Measurements from ENCODE around the gene FIGNL2. TPM values are rescaled to one million over a fixed set of nuclear protein-coding genes. Genes with fewer than 3 reads are reported as not detected.
"Not testable (repeated sequence)": the region's sequence is repeated elsewhere in the genome, so short reads cannot be mapped to it uniquely, and the experiment has no call there.

Gene FIGNL2
- total RNA-seq, 2 experiments from 2014 or later, result 1.2 to 1.3 TPM

- H3K36me3 ChIP-seq (ENCODE audit: insufficient read depth, low read length), result no peaks in the 10 kb centered on the region
- Mint-ChIP-seq H3K27me3 (no peaks in the 10 kb centered on the region), H3K27ac (no peak overlapping the region), H3K9me3 (no peaks in the 10 kb centered on the region), H3K4me3 (no peak overlapping the region), H3K4me1 (ENCODE audit: low read depth) (no peaks in the 10 kb centered on the region), H3K36me3 (ENCODE audit: low read depth) (no peaks in the 10 kb centered on the region)
- H3K27me3 ChIP-seq (ENCODE audit: control insufficient read depth in 1 of 2, insufficient read depth in 2 of 2, low read length in 2 of 2), result no peaks in the 10 kb centered on the region
- H3K27ac ChIP-seq (ENCODE audit: low read depth in 1 of 2, low read length in 2 of 2), result no peak overlapping the region
- no peaks in the 10 kb centered on the region for H3K9me3 ChIP-seq (ENCODE audit: control insufficient read depth in 1 of 2, insufficient read depth in 1 of 2, low read length in 2 of 2)
- H3K4me1 ChIP-seq (ENCODE audit: insufficient read depth, low read length), result no peaks in the 10 kb centered on the region
- ATAC-seq (ENCODE audit: poor library complexity) (no peak), DNase-seq (no peak)
- no peak overlapping the region for H3K4me3 ChIP-seq (ENCODE audit: low read length)
- intact Hi-C loops (cut with DNase I, micrococcal nuclease), result no loop called here
- ChIA-PET CTCF (interaction anchor here (1.1 kb wide), 1 partner anchor 14 kb away, joined by 4 read pairs; no protein-coding TSS in a partner anchor), POLR2A (no interaction called here)
- TF ChIP-seq CTCF (IDR thresholded peaks at IDR 0.05), result no peak
These were observed 41.6 kb downstream of the FIGNL2 start for GRCh38 chr12:51806896-51807295.

GRCh38 chr12:51801027-51801426, 47.5 kb downstream of the FIGNL2 start:
- Mint-ChIP-seq H3K4me1 (ENCODE audit: low read depth) (no peaks in the 10 kb centered on the region), H3K9me3 (no peaks in the 10 kb centered on the region), H3K4me3 (no peak overlapping the region), H3K27me3 (no peaks in the 10 kb centered on the region), H3K36me3 (ENCODE audit: low read depth) (no peaks in the 10 kb centered on the region), H3K27ac (no peak overlapping the region)
- H3K27ac ChIP-seq (ENCODE audit: low read depth in 1 of 2, low read length in 2 of 2), result no peak overlapping the region
- TF ChIP-seq CTCF (IDR thresholded peaks at IDR 0.05), result no peak
- no peak for DNase-seq
- H3K9me3 ChIP-seq (ENCODE audit: control insufficient read depth in 1 of 2, insufficient read depth in 1 of 2, low read length in 2 of 2), result no peaks in the 10 kb centered on the region
- ChIA-PET CTCF (no interaction called here), POLR2A (no interaction called here)
- H3K4me1 ChIP-seq (ENCODE audit: insufficient read depth, low read length), result no peaks in the 10 kb centered on the region
- H3K27me3 ChIP-seq (ENCODE audit: control insufficient read depth in 1 of 2, insufficient read depth in 2 of 2, low read length in 2 of 2), result no peaks in the 10 kb centered on the region
- no peaks in the 10 kb centered on the region for H3K36me3 ChIP-seq (ENCODE audit: insufficient read depth, low read length)
- intact Hi-C loops (cut with DNase I, micrococcal nuclease), result no loop called here
- no peak for ATAC-seq (ENCODE audit: poor library complexity)
- H3K4me3 ChIP-seq (ENCODE audit: low read length), result no peak overlapping the region

- Histone ChIP-seq H3K4me1 (ENCODE audit: insufficient read depth, low read length) (no peaks in the 10 kb centered on the region), H3K27me3 (ENCODE audit: control insufficient read depth in 1 of 2, insufficient read depth in 2 of 2, low read length in 2 of 2) (no peaks in the 10 kb centered on the region), H3K4me3 (ENCODE audit: low read length) (no peak overlapping the region), H3K9me3 (ENCODE audit: control insufficient read depth in 1 of 2, insufficient read depth in 1 of 2, low read length in 2 of 2) (no peaks in the 10 kb centered on the region), H3K36me3 (ENCODE audit: insufficient read depth, low read length) (no peaks in the 10 kb centered on the region), H3K27ac (ENCODE audit: low read depth in 1 of 2, low read length in 2 of 2) (no peak overlapping the region)
- POLR2A ChIA-PET, result no interaction called here
- ATAC-seq (ENCODE audit: poor library complexity) (no peak), DNase-seq (no peak)
- no peak overlapping the region for H3K4me3 Mint-ChIP-seq
- H3K9me3 Mint-ChIP-seq, result no peaks in the 10 kb centered on the region
- no peak for TF ChIP-seq CTCF (IDR thresholded peaks at IDR 0.05)
- no peaks in the 10 kb centered on the region for H3K27me3 Mint-ChIP-seq
- intact Hi-C loops (cut with DNase I, micrococcal nuclease), result no loop called here
- CTCF ChIA-PET, result no interaction called here
- no peak overlapping the region for H3K27ac Mint-ChIP-seq
- H3K36me3 Mint-ChIP-seq (ENCODE audit: low read depth), result no peaks in the 10 kb centered on the region
- no peaks in the 10 kb centered on the region for H3K4me1 Mint-ChIP-seq (ENCODE audit: low read depth)
These were observed 50.0 kb downstream of the FIGNL2 start for GRCh38 chr12:51798501-51798900.

- H3K27ac ChIP-seq (ENCODE audit: low read depth in 1 of 2, low read length in 2 of 2); H3K4me1 Mint-ChIP-seq (ENCODE audit: low read depth); intact Hi-C loops (cut with DNase I, micrococcal nuclease); H3K9me3 ChIP-seq (ENCODE audit: control insufficient read depth in 1 of 2, insufficient read depth in 1 of 2, low read length in 2 of 2); H3K4me3 Mint-ChIP-seq; H3K36me3 Mint-ChIP-seq (ENCODE audit: low read depth); H3K4me3 ChIP-seq (ENCODE audit: low read length); H3K27ac Mint-ChIP-seq; POLR2A ChIA-PET; CTCF ChIA-PET; H3K9me3 Mint-ChIP-seq; DNase-seq; H3K27me3 ChIP-seq (ENCODE audit: control insufficient read depth in 1 of 2, insufficient read depth in 2 of 2, low read length in 2 of 2); H3K36me3 ChIP-seq (ENCODE audit: insufficient read depth, low read length); ATAC-seq (ENCODE audit: poor library complexity); H3K27me3 Mint-ChIP-seq; H3K4me1 ChIP-seq (ENCODE audit: insufficient read depth, low read length): not testable (repeated sequence)
These were observed 50.5 kb downstream of the FIGNL2 start for GRCh38 chr12:51798051-51798450.

Data from CD4-positive, alpha-beta T cell (primary cell).